Measurements from ENCODE around the gene ZACN. TPM values are rescaled to one million over a fixed set of nuclear protein-coding genes. Genes with fewer than 3 reads are reported as not detected.

Gene ZACN
- polyA plus RNA-seq, 1 donor from 2014 or later: not detected

- Histone ChIP-seq H3K9me2 (ENCODE audit: insufficient read depth, low read length) (no peaks in the 10 kb centered on the region), H3K36me3 (ENCODE audit: insufficient read depth, low read length) (peaks cover 5% of the 10 kb centered on the region)
Observed at GRCh38 chr17:76095943-76096342, 17.0 kb downstream of the ZACN start.

GRCh38 chr17:76097716-76098295, 18.8 kb downstream of the ZACN start:
- no peak overlapping the region for H3K27ac ChIP-seq (ENCODE audit: low read length)
- TF ChIP-seq, protein P1, sequence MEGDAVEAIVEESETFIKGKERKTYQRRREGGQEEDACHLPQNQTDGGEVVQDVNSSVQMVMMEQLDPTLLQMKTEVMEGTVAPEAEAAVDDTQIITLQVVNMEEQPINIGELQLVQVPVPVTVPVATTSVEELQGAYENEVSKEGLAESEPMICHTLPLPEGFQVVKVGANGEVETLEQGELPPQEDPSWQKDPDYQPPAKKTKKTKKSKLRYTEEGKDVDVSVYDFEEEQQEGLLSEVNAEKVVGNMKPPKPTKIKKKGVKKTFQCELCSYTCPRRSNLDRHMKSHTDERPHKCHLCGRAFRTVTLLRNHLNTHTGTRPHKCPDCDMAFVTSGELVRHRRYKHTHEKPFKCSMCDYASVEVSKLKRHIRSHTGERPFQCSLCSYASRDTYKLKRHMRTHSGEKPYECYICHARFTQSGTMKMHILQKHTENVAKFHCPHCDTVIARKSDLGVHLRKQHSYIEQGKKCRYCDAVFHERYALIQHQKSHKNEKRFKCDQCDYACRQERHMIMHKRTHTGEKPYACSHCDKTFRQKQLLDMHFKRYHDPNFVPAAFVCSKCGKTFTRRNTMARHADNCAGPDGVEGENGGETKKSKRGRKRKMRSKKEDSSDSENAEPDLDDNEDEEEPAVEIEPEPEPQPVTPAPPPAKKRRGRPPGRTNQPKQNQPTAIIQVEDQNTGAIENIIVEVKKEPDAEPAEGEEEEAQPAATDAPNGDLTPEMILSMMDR (IDR thresholded peaks at IDR 0.05; ENCODE audit: poor library complexity, severe bottlenecking): no peak
- TF ChIP-seq EP300 (conservative IDR thresholded peaks at IDR 0.05; ENCODE audit: poor library complexity, severe bottlenecking) (no peak), MXI1 (conservative IDR thresholded peaks at IDR 0.05; ENCODE audit: poor library complexity, severe bottlenecking) (no peak), POLR2AphosphoS5 (IDR thresholded peaks at IDR 0.05) (no peak), SMC3 (conservative IDR thresholded peaks at IDR 0.05; ENCODE audit: poor library complexity) (no peak), TAF1 (IDR thresholded peaks at IDR 0.05; ENCODE audit: low read depth) (no peak), EZH2 (IDR thresholded peaks at IDR 0.05; ENCODE audit: borderline replicate concordance, insufficient read depth, low read length, poor library complexity, severe bottlenecking) (no peak), RAD21 (conservative IDR thresholded peaks at IDR 0.05) (no peak)
- TF ChIP-seq, protein P2, sequence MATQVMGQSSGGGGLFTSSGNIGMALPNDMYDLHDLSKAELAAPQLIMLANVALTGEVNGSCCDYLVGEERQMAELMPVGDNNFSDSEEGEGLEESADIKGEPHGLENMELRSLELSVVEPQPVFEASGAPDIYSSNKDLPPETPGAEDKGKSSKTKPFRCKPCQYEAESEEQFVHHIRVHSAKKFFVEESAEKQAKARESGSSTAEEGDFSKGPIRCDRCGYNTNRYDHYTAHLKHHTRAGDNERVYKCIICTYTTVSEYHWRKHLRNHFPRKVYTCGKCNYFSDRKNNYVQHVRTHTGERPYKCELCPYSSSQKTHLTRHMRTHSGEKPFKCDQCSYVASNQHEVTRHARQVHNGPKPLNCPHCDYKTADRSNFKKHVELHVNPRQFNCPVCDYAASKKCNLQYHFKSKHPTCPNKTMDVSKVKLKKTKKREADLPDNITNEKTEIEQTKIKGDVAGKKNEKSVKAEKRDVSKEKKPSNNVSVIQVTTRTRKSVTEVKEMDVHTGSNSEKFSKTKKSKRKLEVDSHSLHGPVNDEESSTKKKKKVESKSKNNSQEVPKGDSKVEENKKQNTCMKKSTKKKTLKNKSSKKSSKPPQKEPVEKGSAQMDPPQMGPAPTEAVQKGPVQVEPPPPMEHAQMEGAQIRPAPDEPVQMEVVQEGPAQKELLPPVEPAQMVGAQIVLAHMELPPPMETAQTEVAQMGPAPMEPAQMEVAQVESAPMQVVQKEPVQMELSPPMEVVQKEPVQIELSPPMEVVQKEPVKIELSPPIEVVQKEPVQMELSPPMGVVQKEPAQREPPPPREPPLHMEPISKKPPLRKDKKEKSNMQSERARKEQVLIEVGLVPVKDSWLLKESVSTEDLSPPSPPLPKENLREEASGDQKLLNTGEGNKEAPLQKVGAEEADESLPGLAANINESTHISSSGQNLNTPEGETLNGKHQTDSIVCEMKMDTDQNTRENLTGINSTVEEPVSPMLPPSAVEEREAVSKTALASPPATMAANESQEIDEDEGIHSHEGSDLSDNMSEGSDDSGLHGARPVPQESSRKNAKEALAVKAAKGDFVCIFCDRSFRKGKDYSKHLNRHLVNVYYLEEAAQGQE (IDR thresholded peaks at IDR 0.05; ENCODE audit: borderline replicate concordance): no peak
- H3K27me3 ChIP-seq (ENCODE audit: insufficient read depth, low read depth, low read length): no peaks in the 10 kb centered on the region
- H3F3A ChIP-seq (ENCODE audit: insufficient read depth, low read length, poor library complexity, severe bottlenecking): peaks cover under 1% of the 10 kb centered on the region
- peaks cover 13% of the 10 kb centered on the region for H3K79me2 ChIP-seq (replicated peaks; ENCODE audit: insufficient read depth, low read length)
- H3K4me2 ChIP-seq (ENCODE audit: low read length): no peak overlapping the region
- H3K36me3 ChIP-seq (ENCODE audit: insufficient read depth, low read length): peaks cover 5% of the 10 kb centered on the region
- no peaks in the 10 kb centered on the region for H3K9me3 ChIP-seq (ENCODE audit: low read length)
- no peak overlapping the region for H2AFZ ChIP-seq (ENCODE audit: low read depth, low read length)
- H3K4me3 ChIP-seq (ENCODE audit: low read length): no peak overlapping the region
- H3K9me2 ChIP-seq (ENCODE audit: insufficient read depth, low read length): no peaks in the 10 kb centered on the region
- H4K20me1 ChIP-seq (ENCODE audit: insufficient read depth): no peaks in the 10 kb centered on the region
- no peak overlapping the region for H3K9ac ChIP-seq (ENCODE audit: low read length)

More at GRCh38 chr17:76095943-76096342, 17.0 kb downstream of the ZACN start:
- TF ChIP-seq RAD21 (conservative IDR thresholded peaks at IDR 0.05) (no peak), POLR2AphosphoS5 (IDR thresholded peaks at IDR 0.05) (no peak), SMC3 (conservative IDR thresholded peaks at IDR 0.05; ENCODE audit: poor library complexity) (no peak), MXI1 (conservative IDR thresholded peaks at IDR 0.05; ENCODE audit: poor library complexity, severe bottlenecking) (no peak), EZH2 (IDR thresholded peaks at IDR 0.05; ENCODE audit: borderline replicate concordance, insufficient read depth, low read length, poor library complexity, severe bottlenecking) (no peak), TAF1 (IDR thresholded peaks at IDR 0.05; ENCODE audit: low read depth) (no peak), EP300 (conservative IDR thresholded peaks at IDR 0.05; ENCODE audit: poor library complexity, severe bottlenecking) (no peak)
- TF ChIP-seq, protein P2 (IDR thresholded peaks at IDR 0.05; ENCODE audit: borderline replicate concordance): no peak
- TF ChIP-seq, protein P1 (IDR thresholded peaks at IDR 0.05; ENCODE audit: poor library complexity, severe bottlenecking): no peak
- Histone ChIP-seq H3K4me3 (ENCODE audit: low read length) (no peak overlapping the region), H2AFZ (ENCODE audit: low read depth, low read length) (no peak overlapping the region), H3K27ac (ENCODE audit: low read length) (no peak overlapping the region), H3K79me2 (replicated peaks; ENCODE audit: insufficient read depth, low read length) (no peaks in the 10 kb centered on the region), H3K9me3 (ENCODE audit: low read length) (no peaks in the 10 kb centered on the region), H3K9ac (ENCODE audit: low read length) (no peak overlapping the region), H3K4me2 (ENCODE audit: low read length) (no peak overlapping the region), H4K20me1 (ENCODE audit: insufficient read depth) (no peaks in the 10 kb centered on the region), H3F3A (ENCODE audit: insufficient read depth, low read length, poor library complexity, severe bottlenecking) (no peaks in the 10 kb centered on the region), H3K27me3 (ENCODE audit: insufficient read depth, low read depth, low read length) (no peaks in the 10 kb centered on the region)

All from neural cell (in vitro differentiated cells).